ENCODE results near the gene OR8G1. TPM values are rescaled to one million over a fixed set of nuclear protein-coding genes. Genes with fewer than 3 reads are reported as not detected.
"Not testable (repeated sequence)": the region's sequence is repeated elsewhere in the genome, so short reads cannot be mapped to it uniquely, and the experiment has no call there.

The OR8G1 gene
- total RNA-seq, 4 donors from 2014 or later = not detected

GRCh38 chr11:124211321-124211720 is 29.6 kb upstream of the OR8G1 start:
- DNase-seq (ENCODE audit: extremely low spot score) = no peak
- Histone ChIP-seq H3K9me3 (no peaks in the 10 kb centered on the region), H3K27me3 (peaks cover 0 to 11% (median 0%) of the 10 kb centered on the region in 4 donors), H3K4me1 (no peaks in the 10 kb centered on the region), H3K36me3 (no peaks in the 10 kb centered on the region), H3K4me3 (no peak overlapping the region), H3K27ac (replicated peaks in 1 of 4) (no peak overlapping the region)
- intact Hi-C loops (cut with DNase I) = no loop called here
- TF ChIP-seq POLR2AphosphoS5 (IDR thresholded peaks at IDR 0.05) (no peak), EP300 (IDR thresholded peaks at IDR 0.05) (no peak), POLR2A (IDR thresholded peaks at IDR 0.05; ENCODE audit: low read depth) (no peak), CTCF (IDR thresholded peaks at IDR 0.05) (no peak)

GRCh38 chr11:124214027-124214426 is 26.9 kb upstream of the OR8G1 start:
- 77% methylated on average over 3 of the region's 3 CpGs for WGBS
- no peak for DNase-seq (ENCODE audit: extremely low spot score)
- H3K4me3 ChIP-seq = no peak overlapping the region

GRCh38 chr11:124219126-124219525 is 21.8 kb upstream of the OR8G1 start:
- no peak for TF ChIP-seq POLR2A (IDR thresholded peaks at IDR 0.05; ENCODE audit: low read depth)
- TF ChIP-seq POLR2AphosphoS5 (IDR thresholded peaks at IDR 0.05) = no peak
- no peak for TF ChIP-seq EP300 (IDR thresholded peaks at IDR 0.05)
- TF ChIP-seq CTCF (IDR thresholded peaks at IDR 0.05) = no peak
- no peaks in the 10 kb centered on the region for H3K27me3 ChIP-seq
- H3K4me1 ChIP-seq = no peaks in the 10 kb centered on the region
- no peak overlapping the region for H3K27ac ChIP-seq (replicated peaks in 1 of 4)
- H3K4me3 ChIP-seq = no peak overlapping the region
- intact Hi-C loops (cut with DNase I) = no loop called here
- no peaks in the 10 kb centered on the region for H3K36me3 ChIP-seq
- no peak for DNase-seq (ENCODE audit: extremely low spot score)
- no peaks in the 10 kb centered on the region for H3K9me3 ChIP-seq

More at GRCh38 chr11:124214027-124214426, 26.9 kb upstream of the OR8G1 start:
- no peaks in the 10 kb centered on the region for H3K4me1 ChIP-seq
- no peaks in the 10 kb centered on the region for H3K36me3 ChIP-seq
- H3K27me3 ChIP-seq = peaks cover 0 to 11% (median 0%) of the 10 kb centered on the region in 4 donors
- H3K27ac ChIP-seq (replicated peaks in 1 of 4) = no peak overlapping the region
- H3K9me3 ChIP-seq = no peaks in the 10 kb centered on the region
- intact Hi-C loops (cut with DNase I) = no loop called here
- TF ChIP-seq CTCF (IDR thresholded peaks at IDR 0.05) = no peak

GRCh38 chr11:124222407-124222806 is 18.5 kb upstream of the OR8G1 start:
- H3K4me1 ChIP-seq = no peaks in the 10 kb centered on the region
- WGBS = 90% methylated on average over 2 of the region's 2 CpGs
- H3K36me3 ChIP-seq = no peaks in the 10 kb centered on the region
- H3K9me3 ChIP-seq = no peaks in the 10 kb centered on the region
- no peak overlapping the region for H3K4me3 ChIP-seq
- intact Hi-C loops (cut with DNase I) = no loop called here
- TF ChIP-seq POLR2AphosphoS5 (IDR thresholded peaks at IDR 0.05) = no peak
- no peak for TF ChIP-seq EP300 (IDR thresholded peaks at IDR 0.05)
- TF ChIP-seq POLR2A (IDR thresholded peaks at IDR 0.05; ENCODE audit: low read depth) = no peak
- no peak for TF ChIP-seq CTCF (IDR thresholded peaks at IDR 0.05)
- no peaks in the 10 kb centered on the region for H3K27me3 ChIP-seq
- H3K27ac ChIP-seq (replicated peaks in 1 of 4) = no peak overlapping the region
- no peak for DNase-seq (ENCODE audit: extremely low spot score)

- H3K4me1 ChIP-seq; H3K36me3 ChIP-seq; H3K27ac ChIP-seq (replicated peaks in 1 of 4); H3K9me3 ChIP-seq; intact Hi-C loops (cut with DNase I); DNase-seq (ENCODE audit: extremely low spot score); H3K27me3 ChIP-seq; H3K4me3 ChIP-seq: not testable (repeated sequence)
- WGBS = 58% methylated on average over 9 of the region's 9 CpGs
Observed at GRCh38 chr11:124224618-124225423, 16.1 kb upstream of the OR8G1 start.

Data from esophagus muscularis mucosa (tissue), 4 donors.